Brain microvascular endothelial cell (primary cell): Measurements from ENCODE around the gene KCNG2.

Experiments used
- DNase-seq: peaks from one replicate; pipeline ENCODE4 v3.0.0-alpha.2; 2020
- H3K27ac ChIP-seq: fragments of 250-450 bp; sonication (Bioruptor Pico); 2 replicates; pipeline ENCODE4 v1.5.1; 2020; ENCODE audit warnings: mild to moderate bottlenecking, moderate library complexity
- H3K27me3 ChIP-seq: fragments of 250-450 bp; sonication (Bioruptor Pico); replicated peaks from 2 replicates; pipeline ENCODE4 v1.5.1; 2020; ENCODE audit warnings: mild to moderate bottlenecking
- H3K36me3 ChIP-seq: fragments of 250-450 bp; sonication (Bioruptor Pico); replicated peaks from 2 replicates; pipeline ENCODE4 v1.5.1; 2020; ENCODE audit warnings: mild to moderate bottlenecking
- H3K4me3 ChIP-seq: 2 replicates; pipeline ENCODE4 v1.5.1; 2011; ENCODE audit warnings: low read depth, mild to moderate bottlenecking, control low read depth, low read length, moderate library complexity
- CTCF ChIP-seq: IDR thresholded peaks from 2 replicates; pipeline ENCODE4 v1.5.1; 2011; ENCODE audit warnings: low read depth, mild to moderate bottlenecking, moderate library complexity, low read length, control low read depth, inconsistent platforms; ENCODE audit errors: missing control alignments
- in situ Hi-C: cut with HindIII; loops from 2 replicates; pipeline ENCODE4 v1.10.0; 2017; ENCODE audit warnings: low sequenced_read_pairs, low pct_ligation_motif_present

The KCNG2 gene

DNA sequence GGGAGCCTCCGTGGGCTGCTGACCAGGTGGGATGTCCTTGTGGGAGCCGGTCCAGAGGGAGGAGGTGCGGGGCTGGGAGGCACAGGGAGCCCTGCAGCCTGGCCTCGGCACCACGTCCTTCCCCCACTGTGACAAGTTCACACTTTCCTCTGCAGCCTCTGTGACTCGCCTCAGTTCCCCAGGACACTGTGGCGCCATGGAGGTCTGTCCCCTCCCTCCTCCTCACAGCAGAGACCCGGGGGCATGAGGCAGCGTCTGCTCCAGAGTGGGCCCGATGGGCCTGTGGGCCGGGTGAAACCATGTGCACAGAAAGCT lies 27.3 kb upstream of the KCNG2 start:
- Histone ChIP-seq H3K4me3 (no peak overlapping the region), H3K27me3 (no peaks in the 10 kb centered on the region), H3K27ac (no peak overlapping the region), H3K36me3 (no peaks in the 10 kb centered on the region)
- TF ChIP-seq CTCF = no peak
- no peak for DNase-seq
- in situ Hi-C loops = no loop called here

DNA sequence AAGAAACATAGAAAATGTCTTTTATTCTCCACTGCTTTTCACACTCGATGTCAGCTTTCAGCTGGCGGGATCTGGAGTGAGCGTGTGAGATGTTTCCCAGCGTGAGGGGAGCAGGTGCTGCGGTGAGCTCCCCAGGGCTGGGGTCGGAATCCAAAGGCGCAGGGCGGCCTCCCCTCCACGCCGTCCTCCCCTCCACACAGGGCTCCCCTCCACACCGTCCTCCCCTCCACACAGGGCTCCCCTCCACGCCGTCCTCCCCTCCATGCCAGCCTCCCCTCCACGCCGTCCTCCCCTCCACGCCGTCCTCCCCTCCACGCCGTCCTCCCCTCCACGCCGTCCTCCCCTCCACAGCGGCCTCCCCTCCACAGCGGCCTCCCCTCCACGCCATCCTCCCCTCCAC lies 26.9 kb upstream of the KCNG2 start:
- H3K27me3 ChIP-seq = no peaks in the 10 kb centered on the region
- TF ChIP-seq CTCF = no peak
- H3K4me3 ChIP-seq = no peak overlapping the region
- no peaks in the 10 kb centered on the region for H3K36me3 ChIP-seq
- no peak overlapping the region for H3K27ac ChIP-seq
- in situ Hi-C loops = no loop called here
- DNase-seq = no peak

DNA sequence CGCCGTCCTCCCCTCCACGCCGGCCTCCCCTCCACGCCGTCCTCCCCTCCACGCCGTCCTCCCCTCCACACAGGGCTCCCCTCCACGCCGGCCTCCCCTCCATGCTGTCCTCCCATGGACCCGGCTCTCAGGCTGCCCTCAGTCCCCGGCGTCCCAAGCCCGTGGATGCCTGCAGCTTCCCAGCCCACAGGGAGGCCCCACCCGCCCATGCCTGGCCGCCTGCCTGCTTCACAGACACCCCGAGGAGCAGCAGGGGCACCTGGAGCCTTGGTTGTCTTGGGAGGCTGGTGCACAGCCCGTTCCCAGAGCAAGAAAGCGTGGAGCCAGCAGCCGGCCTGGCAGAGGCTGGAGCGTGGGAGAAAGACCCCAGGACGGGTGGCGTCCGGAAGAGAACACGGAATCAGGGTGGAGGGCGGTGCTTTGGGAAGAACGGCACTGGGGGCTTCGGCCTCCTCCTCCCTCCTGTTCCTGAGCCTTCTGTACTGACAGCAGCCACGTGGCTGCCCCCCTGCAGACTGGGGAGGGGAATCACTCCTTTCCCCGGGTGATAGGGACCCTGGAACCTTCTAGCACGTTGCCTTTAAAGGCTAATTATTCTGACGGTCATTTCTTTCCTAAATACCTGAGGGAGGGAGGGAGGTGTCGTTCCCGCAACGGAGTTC lies 26.2 kb upstream of the KCNG2 start:
- H3K36me3 ChIP-seq = no peaks in the 10 kb centered on the region
- H3K4me3 ChIP-seq = no peak overlapping the region
- no peak overlapping the region for H3K27ac ChIP-seq
- no peak for DNase-seq
- no peaks in the 10 kb centered on the region for H3K27me3 ChIP-seq
- in situ Hi-C loops = no loop called here
- TF ChIP-seq CTCF = no peak

DNA sequence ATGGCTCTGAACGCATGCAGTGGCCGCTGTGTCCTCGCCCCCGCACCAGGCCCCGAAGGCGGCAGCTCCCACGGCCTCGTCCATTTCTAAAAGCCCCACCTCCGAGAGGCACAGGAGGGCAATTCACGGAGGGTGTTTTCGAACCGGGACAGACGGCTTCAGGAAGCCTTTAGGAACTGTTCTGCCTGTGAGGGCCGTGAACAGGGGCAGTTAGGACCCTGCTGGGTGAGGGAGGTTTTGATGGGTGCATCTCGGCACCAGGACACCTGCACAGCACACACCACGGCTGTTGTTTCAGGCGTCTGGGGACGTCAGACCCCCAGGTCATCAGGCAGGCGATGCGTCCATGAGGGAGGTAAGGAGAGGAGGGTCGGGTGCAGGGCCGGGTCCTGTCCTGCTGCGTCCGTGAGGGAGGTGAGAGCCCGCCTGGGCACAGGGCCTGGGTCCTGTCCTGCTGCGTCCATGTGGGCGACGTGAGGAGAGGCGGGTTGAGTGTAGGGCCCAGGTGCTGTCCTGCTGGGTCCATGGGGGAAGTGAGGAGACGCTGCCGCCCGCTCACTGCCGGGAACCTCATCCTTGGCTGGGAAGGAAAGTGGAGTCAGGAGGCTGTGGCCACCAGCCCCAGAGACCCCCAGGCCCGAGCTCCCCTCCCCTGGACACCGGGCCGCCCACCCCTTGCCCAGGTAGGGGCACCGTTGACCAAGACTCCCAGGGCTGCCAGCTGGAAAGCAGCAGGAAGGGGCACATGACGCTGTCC lies 25.5 kb upstream of the KCNG2 start:
- Histone ChIP-seq H3K36me3 (no peaks in the 10 kb centered on the region), H3K4me3 (no peak overlapping the region), H3K27ac (no peak overlapping the region), H3K27me3 (no peaks in the 10 kb centered on the region)
- no peak for DNase-seq
- in situ Hi-C loops = no loop called here
- no peak for TF ChIP-seq CTCF

DNA sequence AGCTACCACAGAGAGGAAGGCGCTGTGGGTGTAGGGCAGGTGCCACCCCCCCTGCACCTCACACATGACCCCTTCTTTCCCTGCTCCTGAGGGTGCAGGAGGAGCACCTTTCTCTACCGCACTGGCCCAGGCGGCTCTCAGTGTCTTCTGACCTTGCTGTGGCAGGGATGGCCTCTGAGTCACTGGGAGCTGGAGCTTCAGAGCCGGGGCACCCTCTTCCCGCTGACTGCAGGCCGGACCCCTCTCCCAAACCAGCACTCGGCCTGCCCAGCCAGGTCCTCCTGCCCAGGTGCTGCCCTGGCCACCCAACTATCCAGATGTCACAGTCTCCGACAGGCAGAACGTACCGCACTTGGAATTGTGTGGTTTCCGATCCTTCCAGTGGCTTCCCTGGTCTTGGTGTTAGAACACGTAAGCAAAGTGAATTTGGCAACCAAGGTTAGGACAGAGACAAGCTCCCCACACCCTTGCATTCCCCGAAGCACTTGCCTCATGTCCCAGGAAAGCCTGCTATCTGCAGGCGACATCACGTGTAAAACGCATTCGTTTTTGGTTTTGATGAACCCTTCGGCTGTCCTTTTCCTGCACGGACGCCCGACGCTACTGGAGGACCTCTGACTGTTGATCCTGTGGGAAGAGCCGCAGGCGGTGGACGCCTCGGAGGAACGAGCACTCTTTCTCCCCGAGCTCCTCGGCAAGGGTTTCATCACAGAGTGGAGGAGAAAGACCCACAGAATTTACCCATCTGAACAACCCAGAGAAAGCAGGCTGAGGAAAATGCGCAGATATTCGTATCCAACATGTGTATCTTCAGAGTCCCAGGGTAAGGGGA lies 24.7 kb upstream of the KCNG2 start:
- in situ Hi-C loops = no loop called here
- peaks cover 2% of the 10 kb centered on the region for H3K27me3 ChIP-seq
- no peak for DNase-seq
- no peaks in the 10 kb centered on the region for H3K36me3 ChIP-seq
- no peak overlapping the region for H3K27ac ChIP-seq
- H3K4me3 ChIP-seq = no peak overlapping the region
- no peak for TF ChIP-seq CTCF
